ENCODE measurements around the gene TRIM62.
"Not testable (repeated sequence)": the region's sequence is repeated elsewhere in the genome, so short reads cannot be mapped to it uniquely, and the experiment has no call there.

TRIM62 gene

GRCh38 chr1:33140153-33141149 lies 41.4 kb downstream of the TRIM62 start:
- no peak for DNase-seq (ENCODE audit: extremely low read depth, low read depth)
- no peak for TF ChIP-seq CTCF (IDR thresholded peaks at IDR 0.05; ENCODE audit: low read depth, low read length, missing control alignments)
- no peak overlapping the region for H3K4me3 ChIP-seq (replicated peaks; ENCODE audit: low read depth, low read length)

GRCh38 chr1:33137800-33138199 lies 44.0 kb downstream of the TRIM62 start:
- H3K4me3 ChIP-seq (replicated peaks; ENCODE audit: low read depth, low read length): no peak overlapping the region
- no peak for DNase-seq (ENCODE audit: extremely low read depth, low read depth)
- TF ChIP-seq CTCF (IDR thresholded peaks at IDR 0.05; ENCODE audit: low read depth, low read length, missing control alignments): peak; percentile 76

GRCh38 chr1:33136041-33136440 lies 45.8 kb downstream of the TRIM62 start:
- not testable (repeated sequence) for DNase-seq (ENCODE audit: extremely low read depth, low read depth); H3K4me3 ChIP-seq (replicated peaks; ENCODE audit: low read depth, low read length)

GRCh38 chr1:33133478-33134105 lies 48.3 kb downstream of the TRIM62 start:
- no peak for TF ChIP-seq CTCF (IDR thresholded peaks at IDR 0.05; ENCODE audit: low read depth, low read length, missing control alignments)
- no peak for DNase-seq (ENCODE audit: extremely low read depth, low read depth)
- H3K4me3 ChIP-seq (replicated peaks; ENCODE audit: low read depth, low read length): no peak overlapping the region

GRCh38 chr1:33132549-33132948 lies 49.3 kb downstream of the TRIM62 start:
- no peak overlapping the region for H3K4me3 ChIP-seq (replicated peaks; ENCODE audit: low read depth, low read length)
- TF ChIP-seq CTCF (IDR thresholded peaks at IDR 0.05; ENCODE audit: low read depth, low read length, missing control alignments): no peak
- DNase-seq (ENCODE audit: extremely low read depth, low read depth): no peak

GRCh38 chr1:33131191-33131590 lies 50.7 kb downstream of the TRIM62 start:
- no peak for TF ChIP-seq CTCF (IDR thresholded peaks at IDR 0.05; ENCODE audit: low read depth, low read length, missing control alignments)
- DNase-seq (ENCODE audit: extremely low read depth, low read depth): no peak

GRCh38 chr1:33130297-33130696 lies 51.5 kb downstream of the TRIM62 start:
- no peak for DNase-seq (ENCODE audit: extremely low read depth, low read depth)
- H3K4me3 ChIP-seq (replicated peaks; ENCODE audit: low read depth, low read length): no peak overlapping the region
- TF ChIP-seq CTCF (IDR thresholded peaks at IDR 0.05; ENCODE audit: low read depth, low read length, missing control alignments): no peak

More at GRCh38 chr1:33131191-33131590, 50.7 kb downstream of the TRIM62 start:
- H3K4me3 ChIP-seq (replicated peaks; ENCODE audit: low read depth, low read length): no peak overlapping the region

Data from HFF-Myc (cell line).